CD1c-positive myeloid dendritic cell (primary cell): ENCODE measurements around the gene SIT1.
"Not testable (repeated sequence)": the region's sequence is repeated elsewhere in the genome, so short reads cannot be mapped to it uniquely, and the experiment has no call there.

Experiments
- DNase-seq: peaks from one replicate; pipeline ENCODE4 v3.0.0-alpha.2; 2016; ENCODE audit errors: extremely low spot score

The SIT1 gene

DNA sequence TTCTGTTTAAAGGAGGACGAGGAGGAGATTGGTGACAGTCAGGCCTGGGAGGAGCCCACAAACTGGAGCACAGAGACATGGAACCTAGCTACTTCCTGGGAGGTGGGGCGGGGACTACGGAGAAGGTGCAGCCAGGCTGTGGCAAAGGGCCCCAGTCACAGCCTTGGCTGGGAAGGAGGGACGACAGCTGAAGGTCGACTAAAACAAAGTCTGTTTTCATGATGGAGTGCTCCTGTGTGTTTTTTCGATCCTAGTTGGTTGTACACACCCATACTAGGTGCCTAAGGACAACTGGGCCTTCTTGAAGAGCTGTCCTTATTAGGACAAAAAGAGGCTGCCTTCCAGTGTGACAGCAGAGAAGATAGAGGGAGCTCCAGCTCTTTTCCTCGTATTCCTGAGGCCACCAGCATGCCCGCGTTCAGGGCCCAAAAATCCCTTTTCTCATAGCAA lies 10.3 kb upstream of the SIT1 start:
- no peak for DNase-seq

DNA sequence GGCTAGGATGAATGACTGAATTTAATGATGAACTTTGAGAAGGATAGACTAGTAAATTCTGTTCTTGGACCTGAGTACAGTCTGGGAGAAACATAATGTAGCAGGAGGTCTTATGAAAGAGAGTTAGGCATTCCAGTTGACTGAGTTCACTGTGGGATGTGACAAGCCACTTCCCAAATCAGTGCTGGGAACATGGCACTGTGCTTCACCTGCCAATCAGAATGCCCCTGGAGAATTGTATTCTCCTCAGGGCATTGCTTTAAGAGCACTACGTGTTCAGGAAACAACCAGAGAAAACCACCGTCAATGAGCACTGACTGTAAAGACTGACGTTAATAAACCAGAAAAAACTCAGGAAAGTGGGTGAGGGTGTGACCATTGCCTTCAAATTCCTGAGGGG lies 8.6 kb upstream of the SIT1 start:
- no peak for DNase-seq

DNA sequence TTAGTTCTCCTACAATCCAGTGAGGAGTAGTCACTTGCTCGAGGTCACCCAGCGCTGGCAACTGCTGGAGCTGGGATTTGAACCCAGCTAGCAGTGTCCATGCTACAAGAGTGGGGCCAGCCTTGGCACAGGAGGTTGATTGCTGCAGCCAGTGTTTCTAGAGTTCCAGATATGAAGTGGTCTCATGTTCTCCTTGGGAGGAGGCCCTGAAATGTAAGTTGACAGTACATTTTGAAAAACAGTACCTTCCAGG lies 8.2 kb upstream of the SIT1 start:
- DNase-seq, result no peak

DNA sequence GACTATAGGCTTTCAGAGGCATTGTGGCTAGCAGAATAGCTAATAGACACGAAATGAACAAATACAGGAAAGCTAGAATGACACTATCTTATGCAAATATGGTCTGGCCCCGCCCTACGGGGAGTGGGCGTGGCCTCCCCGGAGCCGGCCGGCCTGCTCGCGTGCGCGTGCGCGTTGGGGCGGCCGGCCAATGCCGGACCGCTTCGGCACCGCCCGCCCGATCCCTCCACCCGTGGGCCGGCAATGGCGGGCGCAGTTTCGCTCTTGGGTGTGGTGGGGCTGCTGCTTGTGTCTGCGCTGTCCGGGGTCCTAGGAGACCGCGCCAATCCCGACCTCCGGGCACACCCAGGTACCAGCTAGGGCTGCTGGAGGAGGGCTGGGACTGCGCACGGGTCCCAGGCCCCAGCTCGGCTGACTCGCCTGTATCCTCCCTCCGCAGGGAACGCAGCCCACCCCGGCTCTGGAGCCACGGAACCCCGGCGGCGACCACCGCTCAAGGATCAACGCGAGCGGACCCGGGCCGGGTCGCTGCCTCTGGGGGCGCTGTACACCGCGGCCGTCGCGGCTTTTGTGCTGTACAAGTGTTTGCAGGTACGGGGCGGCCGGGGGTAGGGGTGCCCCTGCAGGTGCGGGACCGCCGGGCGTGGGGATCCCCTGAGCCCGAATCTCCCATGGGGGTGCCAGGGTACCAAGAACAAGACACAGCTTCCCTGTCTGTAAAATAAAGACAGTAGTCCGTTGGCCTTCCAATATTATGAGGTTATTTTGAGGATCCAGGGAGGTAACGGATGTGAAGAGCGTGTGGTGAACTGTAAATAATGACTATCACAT lies 7.6 kb upstream of the SIT1 start, which contains the start of gene CCDC107:
Gene CCDC107 (plus strand): TSS at position 156 of the 831 bp plus-strand sequence. CDS start 88 bp downstream, at position 244.
- DNase-seq, result peak; percentile 95

DNA sequence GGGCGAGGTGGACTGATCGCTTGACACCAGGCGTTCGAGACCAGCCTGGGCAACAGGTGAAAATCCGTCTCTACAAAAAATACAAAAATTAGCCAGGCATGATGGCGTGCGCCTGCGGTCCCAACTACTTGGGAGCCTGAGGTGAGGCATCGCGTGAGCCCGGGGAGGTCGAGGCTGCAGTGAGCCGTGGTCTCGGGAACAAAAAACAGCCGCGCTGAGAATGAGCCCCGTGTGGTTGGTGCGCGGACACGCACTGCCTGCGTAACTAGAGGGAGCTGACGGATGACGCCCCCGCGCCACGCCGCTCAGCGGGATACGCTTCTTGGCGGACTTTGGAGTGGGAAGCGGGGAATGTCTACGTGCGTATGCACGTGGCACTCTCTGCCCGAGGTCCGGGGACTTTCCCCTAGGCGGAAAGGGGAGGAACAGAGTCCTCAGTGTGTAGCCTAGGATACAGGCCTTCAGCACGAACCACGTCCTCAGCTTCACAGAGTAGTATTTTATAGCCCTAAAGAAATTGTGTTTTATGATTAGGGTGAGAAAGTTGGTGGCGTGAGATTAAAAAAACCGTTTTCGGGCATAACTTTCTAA lies 6.9 kb upstream of the SIT1 start, which contains the start of gene RMRP:
Gene RMRP (minus strand): TSS at position 474 of the 591 bp plus-strand sequence.
- DNase-seq, result peak; percentile 99

DNA sequence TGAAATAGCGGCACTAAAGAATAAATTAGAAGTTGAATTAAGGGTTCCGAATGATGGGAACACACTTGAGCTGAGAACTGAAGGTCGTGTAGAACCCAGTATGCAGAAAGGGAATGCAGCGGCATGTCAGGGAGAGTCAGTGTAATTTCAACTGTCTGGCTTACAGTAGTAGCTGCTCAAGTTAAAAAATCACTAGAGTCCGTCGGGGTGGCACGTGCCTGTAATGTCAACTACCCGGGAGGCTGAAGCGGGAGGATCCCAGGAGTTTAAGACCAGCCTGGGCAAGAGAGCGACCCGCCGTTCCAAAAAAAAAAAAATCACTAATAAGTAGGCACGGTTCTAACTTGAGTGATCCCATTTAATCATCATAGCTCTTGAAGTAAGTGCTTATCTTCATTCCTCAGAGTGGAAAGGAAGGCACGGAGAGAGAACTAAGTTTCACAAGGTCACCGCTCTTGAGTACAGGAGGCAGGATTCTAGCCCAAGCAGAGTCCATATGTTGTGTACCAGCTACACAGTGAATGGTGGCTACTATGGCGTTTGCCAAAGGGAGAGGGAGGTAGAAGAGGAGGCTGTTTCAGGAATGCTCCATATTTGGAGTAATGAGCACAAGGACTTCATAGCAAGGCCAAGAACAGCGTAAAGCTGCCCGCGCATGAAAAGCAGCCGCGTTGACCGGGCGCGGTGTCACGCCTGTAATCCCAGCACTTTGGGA lies 6.3 kb upstream of the SIT1 start:
- DNase-seq, result no peak

DNA sequence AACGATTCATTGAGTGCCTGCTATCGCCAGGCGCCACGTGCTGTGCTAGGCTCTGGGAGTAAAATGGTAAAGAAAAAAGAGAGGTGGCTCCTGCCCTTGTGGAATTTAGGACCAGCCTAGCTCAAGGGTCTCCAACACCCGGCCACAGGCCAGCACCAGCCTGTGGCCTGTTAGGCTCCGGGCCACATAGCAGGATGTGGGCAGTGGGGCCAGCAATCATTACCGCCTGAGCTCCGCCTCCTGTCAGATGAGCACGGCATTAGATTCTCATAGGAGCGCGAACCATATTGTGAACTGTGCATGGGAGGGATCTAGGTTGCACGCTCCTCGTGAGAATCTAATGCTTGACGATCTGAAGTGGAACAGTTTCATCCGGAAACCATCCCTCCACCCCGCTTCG lies 5.6 kb upstream of the SIT1 start:
- no peak for DNase-seq

DNA sequence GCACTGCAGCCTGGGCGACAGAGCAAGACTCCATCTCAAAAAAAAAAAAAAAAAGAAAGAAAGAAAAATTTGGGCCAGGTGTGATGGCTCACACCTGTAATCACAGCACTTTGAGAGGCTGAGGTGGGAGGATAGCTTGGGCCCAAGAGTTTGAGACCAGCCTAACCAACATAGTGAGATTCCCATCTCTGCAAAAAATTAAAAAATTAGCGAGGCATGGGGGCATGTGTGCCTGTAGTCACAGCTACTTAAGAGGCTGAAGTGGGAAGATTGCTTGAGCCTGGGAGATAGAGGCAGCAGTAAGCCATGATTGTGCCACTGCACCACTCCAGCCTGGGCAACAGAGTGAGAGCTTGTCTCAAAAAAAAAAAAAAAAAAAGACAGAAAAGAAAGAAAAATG lies 2.9 kb upstream of the SIT1 start:
- DNase-seq, result no peak

DNA sequence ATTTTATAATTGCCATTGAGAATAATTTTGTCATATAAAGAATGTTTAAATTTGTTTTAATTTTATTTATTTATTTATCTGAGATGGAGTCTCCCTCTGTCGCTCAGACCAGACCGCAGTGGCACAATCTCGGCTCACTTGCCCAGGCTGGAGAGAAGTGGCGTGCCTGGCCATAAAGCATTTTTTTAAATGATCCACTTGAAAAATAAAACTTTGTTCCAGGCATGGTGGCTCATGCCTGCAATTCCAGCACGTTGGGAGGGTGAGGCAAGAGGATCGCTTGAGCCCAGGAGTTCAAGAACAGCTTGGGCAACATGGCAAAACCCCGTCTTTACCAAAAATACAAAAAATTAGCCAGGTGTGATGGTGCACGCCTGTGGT lies 2.1 kb upstream of the SIT1 start:
- DNase-seq, result no peak

DNA sequence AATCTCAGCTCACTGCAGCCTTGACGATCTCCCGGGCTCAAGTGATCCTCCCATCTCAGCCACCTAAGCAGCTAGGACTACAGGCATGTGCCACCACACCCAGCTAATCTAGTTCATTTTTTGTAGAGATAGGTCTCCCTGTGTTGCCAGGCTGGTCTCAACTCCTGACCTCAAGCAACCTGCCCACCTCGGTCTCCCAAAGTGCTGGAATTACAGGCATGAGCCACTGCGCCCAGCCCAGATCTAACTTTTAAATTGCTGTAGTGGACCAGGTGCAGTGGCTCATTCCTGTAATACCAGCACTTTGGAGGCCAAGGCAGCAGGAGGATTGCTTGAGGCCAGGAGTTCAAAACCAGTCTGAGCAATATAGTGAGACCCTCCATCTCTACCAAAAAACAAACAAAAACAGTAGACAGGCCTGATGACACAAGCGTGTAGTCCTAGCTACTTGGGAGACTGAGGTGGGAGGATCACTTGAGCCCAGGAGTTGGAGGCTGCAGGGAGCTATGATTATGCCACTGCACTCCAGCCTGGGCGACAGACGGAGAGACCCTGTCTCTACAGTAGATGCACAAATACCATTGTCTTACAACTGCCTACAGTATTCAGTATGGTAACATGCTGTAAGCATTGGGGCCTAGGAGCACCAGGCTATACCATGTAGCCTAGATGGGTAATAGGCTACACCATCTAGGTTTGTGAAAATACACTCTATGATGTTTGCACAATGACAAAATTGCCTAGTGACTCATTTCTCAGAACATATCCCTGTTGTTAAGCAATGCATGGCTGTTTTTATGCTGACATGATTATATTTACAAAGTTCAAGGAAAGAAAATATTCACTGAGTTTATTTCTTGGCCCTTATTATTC lies 1.5 kb upstream of the SIT1 start:
- peak; percentile 78 for DNase-seq

DNA sequence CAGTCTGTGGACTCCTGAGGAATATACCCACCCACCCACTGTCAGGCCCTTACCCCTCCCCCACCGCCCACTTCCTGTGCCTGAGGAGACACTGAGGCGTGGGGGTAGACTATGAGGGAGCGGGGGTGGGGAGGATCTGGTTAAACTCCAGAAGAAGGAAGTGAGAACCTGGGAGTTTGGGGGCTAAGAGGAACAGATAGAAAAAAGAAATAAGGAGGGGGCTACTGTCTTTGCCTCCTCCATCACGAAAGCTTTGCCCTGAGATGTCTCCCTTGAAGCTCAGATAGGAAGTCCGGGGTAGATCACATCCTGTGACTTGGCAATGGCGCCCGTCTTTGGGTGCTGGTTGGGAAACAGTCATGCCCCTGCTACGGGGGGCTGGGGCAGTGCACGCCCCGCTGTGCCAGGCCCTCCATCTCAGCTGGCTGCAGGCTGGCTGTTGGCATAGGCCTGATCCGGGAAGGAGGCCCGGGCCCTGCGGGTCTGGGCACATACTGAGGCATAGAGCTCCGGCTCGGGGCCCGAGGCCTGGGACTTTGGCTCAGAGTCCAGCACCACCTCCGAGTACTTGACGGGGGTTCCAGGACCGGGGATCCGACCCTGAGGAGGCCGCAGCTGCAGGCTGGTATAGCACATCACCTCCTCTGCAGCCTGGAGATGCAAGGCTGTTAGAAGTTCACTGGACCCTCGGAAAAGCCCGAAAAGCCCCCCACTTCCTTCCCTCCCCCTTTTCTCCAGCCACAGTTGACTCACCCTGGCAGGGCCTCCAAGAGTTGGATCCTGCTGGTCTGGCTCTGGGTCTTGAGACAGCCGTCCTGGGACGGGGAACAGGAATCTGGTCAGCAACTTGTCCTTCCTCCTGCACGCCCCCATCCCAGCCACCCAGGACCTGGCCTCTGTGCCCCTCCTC lies 1.0 kb downstream of the SIT1 start:
- DNase-seq, result peak; percentile 85

DNA sequence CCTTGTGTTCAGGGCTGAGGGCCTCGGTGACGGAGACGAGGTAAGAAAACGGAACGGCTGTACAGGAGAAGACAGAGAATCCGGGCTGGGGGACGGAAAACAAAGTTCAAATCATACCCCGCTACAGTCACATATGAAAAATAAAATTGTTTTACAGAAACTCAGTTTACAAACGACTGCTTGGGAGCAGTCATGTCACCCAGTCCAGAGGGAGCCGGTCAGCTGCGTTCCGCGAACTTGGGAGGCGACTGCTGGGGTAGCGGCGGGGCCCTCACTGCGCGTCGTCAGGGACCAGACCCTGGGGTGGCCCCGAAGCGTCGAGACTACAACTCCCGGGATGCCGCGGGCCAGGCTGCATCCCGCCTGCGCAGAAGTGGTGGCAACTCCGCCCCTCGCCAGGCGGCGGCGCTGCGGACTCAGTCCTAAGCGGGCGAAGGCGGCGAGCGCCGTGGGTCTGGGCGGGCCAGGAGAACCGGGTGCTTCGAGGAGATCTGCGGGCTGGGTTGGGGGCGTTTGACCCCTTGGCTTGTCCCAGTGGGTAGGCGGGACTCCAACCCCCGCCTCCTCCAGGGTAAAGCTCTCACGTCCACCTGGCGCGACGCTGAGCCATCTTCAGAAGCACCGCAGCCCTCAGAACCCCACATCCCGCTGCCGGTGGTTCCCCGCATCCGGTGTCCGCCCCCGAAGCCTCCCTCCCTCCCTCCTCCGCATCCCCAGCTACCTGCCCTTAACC lies 4.0 kb downstream of the SIT1 start:
- peak; percentile 95 for DNase-seq

DNA sequence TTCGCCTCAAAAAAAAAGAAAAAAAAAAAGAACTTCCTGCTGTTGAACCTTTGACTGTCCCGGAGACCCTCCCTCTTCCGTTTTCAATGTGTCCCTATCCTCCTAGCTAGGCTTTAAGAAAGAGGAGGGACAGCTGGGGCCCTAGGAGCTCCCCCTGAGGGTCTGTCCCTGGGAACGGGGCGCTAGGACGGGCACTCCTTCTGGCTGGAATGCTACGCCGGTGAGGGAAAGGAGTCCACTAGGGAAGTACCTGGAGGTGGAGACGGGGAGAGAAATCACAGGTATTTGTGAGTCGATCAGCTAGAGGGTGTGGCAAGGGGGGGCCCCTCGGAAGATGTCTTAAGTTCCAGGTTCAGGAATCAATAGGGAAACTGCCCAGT lies 4.6 kb downstream of the SIT1 start:
- no peak for DNase-seq

DNA sequence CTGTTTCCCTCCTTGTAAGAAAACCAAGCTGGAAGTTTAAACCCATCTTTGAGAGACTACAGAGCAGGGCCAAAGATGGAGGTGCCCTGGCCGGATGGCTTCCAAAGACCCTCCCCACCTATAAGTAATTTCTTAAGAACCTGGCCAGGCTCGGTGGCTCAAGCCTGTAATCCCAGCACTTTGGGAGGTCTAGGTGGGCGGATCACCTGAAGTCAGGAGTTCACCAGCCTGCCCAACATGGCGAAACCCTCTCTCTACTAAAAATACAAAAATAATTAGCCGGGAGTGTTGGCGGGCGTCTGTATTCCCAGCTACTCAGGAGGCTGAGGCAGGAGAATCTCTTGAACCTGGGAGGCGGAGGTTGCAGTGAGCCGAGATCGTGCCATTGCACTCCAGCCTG lies 5.0 kb downstream of the SIT1 start:
- DNase-seq, result not testable (repeated sequence)

DNA sequence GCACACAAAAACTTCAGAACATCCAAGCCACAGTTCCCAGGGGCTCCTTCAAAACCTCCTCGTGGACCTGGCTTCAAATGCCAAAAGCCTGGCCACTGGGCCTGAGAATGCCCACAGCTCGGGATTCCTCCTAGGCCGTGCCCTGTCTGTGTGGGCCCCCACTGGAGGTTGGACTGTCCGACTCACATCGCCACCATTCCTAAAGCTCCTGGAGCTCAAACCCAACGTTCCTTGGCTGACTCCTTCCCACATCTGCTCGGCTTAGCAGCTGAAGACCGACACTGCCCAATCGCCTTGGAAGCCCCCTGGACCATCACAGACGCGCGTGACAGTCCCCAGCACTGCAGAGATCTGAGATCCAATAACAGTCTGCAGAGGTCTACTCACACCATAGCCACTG lies 7.7 kb downstream of the SIT1 start:
- DNase-seq, result no peak

DNA sequence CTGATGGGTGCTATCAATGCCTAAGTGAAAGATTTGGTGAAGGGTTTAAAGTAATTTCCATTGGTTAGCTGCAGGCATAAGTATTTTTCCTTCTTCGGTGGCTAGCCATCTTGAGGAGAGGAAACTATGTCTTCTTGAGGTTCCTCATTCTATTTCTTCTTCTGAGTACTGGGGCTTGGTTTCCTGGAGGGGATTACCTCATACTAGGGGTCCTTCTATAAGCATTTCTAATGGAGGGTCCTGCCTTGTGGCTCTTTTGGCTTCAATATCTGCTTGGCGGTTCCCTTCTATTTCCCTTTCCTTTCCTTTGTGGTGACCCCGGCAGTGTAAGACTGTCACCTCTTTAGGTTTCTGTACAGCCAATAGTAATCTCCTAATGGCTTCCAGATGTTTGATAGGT lies 9.3 kb downstream of the SIT1 start:
- not testable (repeated sequence) for DNase-seq

DNA sequence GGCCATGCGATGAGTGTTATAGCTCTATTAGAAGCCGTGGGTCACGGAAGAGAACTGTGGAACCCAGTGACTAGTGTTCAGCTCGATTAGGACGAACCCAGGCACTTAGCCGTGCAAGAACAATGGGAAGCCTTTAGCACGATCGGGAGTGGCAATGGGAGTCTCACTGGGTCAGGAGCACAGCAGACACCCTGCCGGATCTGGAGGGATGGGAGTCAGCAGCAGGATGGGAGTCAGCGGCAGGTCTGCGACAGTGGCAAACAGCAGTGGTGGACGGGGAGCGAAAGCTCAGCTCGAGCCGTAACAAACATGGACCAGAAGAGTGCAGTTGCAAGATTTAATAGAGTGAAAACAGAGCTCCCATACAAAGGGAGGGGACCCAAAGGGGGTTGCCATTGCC lies 10.3 kb downstream of the SIT1 start:
- not testable (repeated sequence) for DNase-seq

DNA sequence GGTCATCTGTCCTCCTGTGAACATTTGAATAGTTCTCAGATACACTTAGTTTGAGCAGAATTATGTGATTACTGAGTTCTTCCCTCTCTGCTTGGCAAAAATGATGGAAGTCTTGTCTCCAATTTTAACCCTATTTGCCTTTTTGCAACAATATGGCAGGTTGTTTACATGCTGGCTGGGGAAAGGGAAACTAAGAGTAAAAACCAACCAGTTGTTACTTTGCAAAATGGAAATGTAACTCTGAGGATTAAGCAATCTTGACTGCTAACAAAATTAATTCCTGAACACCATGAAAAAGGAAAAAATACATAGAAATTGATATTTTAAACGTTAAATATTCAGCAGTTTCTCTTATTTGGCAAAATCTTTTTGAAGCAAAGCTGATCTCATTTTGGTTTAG lies 11.1 kb downstream of the SIT1 start:
- no peak for DNase-seq

DNA sequence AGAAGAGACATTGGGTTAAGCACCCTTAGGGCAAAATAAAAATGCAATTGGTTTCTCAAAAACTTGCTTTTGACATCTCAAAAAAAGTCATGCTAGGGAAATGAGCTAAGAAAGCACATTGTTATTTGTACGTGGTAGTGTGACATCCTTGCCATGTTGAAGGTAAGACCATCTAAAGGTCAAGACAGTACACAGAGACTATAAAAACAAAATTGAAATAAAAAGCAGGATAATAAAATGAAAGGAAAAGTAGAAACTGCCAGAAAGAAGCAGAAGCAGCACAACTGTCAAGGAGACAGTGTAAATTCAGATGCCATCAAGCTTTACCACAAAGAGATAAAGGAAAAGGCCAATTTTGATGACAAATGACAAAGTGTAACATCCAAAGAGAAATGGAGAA lies 11.5 kb downstream of the SIT1 start:
- not testable (repeated sequence) for DNase-seq

DNA sequence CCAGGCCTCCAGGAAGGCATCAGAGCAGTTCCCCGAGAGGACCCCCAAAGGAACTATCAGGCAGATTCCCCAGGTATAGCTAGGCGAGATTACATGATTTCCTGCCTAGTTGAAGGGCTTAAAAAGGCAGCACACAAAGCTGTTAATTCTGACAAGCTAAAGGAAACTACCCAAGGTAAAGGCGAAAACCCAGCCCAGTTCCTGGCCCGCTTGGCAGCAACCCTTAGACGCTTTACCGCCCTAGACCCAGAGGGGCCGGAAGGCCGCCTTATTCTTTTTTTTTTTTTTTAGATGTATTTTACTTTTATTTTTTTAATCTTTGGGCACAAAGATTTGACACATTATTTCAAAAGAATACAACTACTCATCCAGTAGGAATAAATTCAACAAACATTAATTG lies 12.0 kb downstream of the SIT1 start:
- not testable (repeated sequence) for DNase-seq
